NCI-H345 (cell line): Measurements from ENCODE around the gene AFG3L2.

ENCODE experiments used
- DNase-seq: peaks from one replicate; lab custom pipeline; 2025; lab: John Stamatoyannopoulos, UW

The AFG3L2 gene

DNA sequence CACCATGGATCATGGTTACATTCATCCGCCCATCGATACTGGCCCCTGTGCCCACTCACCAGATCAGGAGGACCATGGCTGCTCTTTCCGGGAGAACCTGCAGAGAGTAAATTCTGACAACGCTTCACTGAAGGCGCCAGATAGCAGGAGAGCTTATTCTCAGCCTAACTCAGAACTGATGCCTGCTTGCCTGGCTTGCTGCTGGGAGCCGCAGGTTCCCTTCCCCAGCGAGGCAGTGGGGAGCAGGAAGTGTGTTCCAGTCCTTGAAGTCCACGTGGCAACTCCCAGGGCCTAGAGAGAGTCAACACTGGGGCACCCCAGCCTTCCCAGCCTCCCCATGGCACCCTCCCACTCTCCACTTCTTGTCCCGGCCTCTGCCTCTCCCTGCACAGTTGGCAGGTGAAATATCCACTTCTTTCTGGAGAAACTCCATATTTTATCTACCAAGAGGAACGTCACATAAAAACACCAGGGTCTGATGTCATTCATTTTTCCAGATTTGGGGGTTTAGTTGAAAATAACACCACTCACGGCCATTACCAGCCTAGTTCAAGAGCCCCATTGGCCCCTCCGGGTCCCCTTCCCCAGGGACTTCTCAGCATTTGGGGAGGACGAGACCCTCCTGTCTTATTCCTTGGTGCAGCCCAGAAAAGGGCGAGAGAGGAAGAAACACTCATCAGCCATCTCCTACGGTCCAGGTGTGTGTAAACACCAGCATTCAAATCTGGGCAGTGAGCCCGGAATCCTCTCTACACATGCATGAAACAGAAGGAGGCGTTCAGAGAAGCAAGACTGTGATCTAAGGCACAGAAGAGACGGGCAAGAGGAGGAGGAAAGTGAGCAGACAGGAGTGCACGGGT is 72.4 kb downstream of the AFG3L2 start:
- peak; percentile 76 for DNase-seq

DNA sequence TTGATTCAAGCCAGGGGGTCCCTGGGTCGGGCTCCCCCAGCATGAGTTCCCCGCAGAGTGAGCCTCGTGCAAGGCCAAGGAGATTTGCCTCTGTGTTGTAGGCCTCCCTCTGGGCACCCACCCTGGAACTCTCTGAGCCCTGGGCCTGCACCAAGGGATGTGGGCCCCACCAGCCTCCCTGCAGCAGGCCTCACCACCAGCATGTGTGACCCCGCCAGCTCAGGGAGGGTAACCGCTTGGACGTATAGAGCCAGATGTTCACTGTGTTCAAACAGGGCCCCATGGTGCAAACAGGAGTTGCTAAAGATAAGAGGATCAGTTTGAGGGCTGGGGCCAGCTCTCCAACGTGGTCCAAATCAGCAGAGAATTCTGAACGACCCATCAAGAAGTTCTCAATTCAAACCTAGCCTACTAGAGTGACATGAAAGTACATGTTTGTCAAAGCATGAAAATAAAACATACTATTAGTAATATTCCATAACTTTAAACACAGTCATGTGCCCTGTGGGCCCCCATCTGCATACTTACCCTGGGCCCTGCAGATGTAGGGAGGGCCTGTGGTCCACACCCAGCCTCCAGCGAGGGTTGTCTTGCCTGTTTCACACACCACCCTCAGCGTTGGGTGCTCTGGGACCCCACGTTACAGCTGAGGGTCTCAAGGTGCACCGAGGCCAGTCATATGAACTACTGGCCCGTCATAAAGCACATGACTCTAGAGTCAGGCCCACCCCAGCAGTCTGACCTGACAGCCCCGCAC is 74.5 kb downstream of the AFG3L2 start:
- DNase-seq: no peak

DNA sequence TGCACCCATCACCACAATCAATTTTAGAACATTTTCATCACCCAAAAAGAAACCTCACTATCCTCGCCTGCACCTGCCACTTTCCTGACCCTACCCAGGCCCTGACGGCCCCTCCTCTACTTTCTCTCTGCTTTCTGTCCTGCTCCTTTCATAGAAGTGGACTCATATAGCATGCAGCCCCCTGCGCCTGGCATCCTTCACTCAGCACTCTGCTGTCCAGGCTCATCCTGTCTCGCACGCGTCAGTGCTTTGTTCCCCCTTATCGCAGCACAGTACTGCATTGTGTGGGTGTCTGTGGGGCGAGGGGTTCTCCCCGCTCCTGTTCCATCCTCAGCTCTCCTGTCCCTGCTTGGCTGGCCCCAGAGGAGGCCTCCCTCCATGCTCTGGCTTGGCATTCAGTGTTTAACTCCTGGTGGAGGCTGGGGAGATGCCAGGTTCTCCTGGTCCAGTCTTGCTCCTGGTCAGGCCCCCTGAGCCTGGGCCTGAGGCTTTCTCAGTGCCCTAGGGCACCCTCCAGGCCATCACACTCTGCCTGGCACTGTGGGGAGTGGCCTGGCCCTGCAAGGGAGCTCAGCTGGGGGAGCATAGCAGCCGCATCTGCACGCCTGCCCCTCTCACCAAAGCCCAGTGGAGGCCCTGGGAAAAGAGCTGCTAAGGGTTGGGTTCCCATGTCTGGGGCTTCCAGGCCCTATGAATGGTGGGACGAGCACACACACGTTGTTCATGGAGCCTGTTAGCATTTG is 75.6 kb downstream of the AFG3L2 start:
- no peak for DNase-seq

DNA sequence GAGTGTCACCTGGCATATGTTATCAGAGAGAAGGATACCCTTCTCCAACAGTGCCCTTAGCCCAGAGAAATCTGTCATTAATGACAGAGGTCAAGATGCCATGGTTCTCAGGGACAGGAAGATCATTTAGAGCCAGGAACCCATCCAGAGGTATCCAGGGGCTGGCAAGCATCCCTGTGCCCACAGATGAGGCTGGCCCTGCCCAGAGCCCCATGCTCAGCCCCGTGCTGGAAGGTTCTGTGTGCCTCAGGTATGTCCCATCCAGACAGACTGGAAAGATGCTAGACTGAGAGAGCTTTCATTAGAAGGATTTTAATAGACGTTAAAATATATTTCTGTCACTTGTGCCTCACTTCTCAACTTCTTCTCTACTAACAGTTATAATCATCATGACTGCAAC is 77.2 kb downstream of the AFG3L2 start:
- no peak for DNase-seq

DNA sequence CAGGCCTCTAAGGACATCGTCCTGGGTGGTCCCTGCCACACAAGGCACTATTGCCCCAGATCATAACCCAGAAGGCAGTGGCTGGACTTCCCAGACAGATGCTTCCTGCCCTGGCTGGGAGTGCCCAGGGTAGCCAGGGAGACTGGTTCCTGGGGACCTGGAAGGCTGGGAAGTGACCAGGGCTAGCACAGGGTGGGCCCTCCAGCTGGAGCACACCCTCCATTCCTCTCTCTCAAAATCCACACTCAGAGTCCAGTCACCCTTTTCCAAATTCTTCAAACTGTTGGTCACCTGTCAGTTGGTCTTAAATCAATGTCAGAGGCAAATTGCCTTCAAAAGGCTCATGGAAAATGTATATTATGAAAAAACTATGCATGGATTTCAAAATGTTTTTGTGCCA is 80.6 kb downstream of the AFG3L2 start:
- no peak for DNase-seq

DNA sequence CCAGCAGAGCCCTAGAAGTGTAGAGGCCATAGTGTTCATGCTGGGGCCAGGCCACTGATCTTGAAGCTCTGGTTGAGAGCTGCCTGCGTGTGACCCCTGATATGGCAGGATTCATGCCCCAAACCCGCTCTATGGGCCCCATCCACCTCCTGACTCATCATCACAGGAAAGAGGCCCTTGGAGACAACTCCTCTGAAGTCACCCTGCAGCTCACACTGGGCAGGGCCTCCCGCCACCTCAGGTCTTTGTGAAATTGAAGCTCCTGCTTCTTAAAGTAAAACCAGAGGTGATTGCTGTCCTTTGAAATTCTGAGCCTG is 81.0 kb downstream of the AFG3L2 start:
- DNase-seq: no peak

DNA sequence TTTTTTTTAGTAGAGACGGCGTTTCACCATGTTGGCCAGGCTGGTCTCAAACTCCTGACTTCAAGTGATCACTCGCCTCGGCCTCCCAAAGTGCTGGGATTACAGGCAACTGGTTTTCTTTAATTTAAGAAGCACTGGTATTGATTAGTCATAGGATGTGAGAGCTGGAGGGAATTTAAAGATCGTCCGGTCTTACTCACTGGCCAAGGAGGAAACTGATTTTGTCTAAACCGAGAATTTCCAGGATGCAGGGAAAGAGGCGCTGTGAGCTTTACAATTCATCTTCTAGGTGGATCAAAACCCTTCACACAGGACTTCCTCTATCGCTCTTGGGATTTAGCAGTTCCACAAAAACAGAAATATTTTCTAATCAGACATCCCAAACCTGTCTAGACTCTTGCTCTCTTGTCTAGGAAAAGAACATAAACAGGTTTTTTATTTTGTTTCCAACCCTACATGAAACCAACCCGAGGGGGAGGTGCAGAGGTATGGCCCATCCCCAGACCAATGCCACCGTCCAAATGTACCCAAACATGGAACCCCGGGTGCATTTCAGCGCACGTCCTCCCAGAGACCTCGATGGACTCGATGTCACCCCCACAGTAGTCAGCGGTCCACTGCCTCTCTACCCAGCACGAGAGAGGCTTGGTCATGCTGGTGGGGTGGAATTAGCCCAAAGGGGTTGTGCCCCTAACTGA is 81.5 kb downstream of the AFG3L2 start:
- no peak for DNase-seq

DNA sequence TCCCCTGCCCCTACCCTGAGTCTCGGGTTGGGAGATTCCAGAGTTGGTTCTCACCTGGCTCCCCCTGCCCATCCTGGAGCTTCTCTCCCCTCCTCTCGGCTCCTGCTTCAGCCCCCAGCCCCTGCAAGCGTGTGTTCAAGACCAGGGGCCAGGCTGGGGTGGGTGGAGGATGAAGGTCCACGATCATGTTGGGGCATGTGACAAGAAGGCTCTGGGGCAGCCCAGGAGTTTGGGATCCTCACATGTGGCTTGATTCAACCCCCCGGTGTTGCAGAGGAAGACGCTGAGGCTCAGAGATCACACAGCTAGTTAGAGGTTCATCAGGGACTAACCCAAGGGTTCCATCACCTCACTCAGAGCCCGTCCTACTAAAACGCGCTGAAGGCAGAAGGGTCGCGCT is 83.2 kb downstream of the AFG3L2 start:
- DNase-seq: no peak

DNA sequence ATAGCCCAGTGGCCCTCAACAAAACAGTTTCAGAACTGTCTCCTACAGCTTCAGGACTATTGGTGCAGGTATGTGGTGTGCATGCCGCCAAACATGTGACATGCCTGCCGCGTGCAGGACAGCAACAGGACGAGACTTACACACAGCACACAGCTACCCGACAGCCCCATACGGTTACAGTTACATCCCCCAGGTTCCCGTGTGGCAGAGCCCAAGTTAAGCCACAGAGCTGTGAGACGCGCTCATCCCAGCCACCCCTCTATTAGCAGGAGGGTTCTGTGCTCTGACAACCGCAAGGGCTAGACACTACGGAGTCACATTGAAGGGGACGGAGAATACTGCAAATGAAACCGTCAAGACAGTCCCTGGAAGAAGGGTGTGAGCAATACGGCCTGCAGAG is 85.3 kb downstream of the AFG3L2 start:
- DNase-seq: no peak

DNA sequence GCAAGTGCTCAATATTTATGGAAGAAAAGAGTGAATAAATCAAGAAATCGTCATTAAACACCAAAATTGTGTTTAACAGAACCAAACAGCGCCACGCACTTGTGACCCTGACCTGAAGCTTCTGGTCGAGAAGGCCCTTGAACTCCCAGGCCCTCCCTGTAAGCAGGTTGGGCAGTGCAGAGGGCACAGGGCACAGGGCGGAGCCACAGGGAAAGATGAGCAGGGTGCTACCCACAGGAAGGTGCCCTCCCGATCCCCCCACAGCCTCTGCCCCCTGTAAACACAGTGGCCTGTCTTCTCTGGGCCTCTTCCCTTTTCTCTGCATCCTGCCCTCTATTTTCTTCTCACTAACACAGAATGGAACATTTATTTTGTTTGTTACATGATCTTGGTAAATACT is 85.9 kb downstream of the AFG3L2 start:
- no peak for DNase-seq

DNA sequence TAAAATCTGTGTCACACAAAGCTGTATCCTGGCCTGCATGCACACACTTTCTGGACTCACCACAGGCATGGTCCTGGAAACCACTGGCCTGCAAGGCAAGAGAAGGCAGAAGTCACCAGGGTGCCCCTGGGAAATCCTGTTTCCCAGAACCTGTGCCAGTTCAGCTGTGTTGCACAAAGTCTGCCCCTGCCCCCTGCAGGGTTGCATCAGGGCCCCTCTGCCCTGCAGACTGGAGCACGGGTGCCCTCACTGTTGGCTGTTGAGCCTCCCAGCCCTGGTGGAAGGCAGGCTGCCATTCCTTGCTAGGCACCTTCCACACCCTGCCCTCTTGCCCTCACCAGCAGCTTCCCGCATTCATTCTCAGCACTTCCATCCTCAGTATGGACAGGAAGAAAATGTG is 86.9 kb downstream of the AFG3L2 start:
- no peak for DNase-seq

DNA sequence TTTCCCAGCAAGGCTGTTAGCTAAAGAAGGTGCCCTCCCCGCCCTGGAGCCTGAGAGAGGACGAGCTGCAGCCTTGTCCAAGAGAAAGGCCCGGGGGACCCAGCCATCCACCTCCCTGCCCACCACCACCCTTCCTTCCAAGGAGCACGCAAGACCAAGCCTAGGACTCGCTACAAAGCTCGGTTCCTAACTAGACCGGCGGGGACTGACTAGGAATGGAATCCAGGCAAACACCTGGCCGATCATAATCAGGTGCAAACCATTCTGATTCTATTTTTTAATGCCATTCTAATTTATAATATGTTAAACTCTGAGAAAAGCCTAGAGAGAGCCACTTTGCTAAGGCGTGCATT is 88.6 kb downstream of the AFG3L2 start:
- no peak for DNase-seq

DNA sequence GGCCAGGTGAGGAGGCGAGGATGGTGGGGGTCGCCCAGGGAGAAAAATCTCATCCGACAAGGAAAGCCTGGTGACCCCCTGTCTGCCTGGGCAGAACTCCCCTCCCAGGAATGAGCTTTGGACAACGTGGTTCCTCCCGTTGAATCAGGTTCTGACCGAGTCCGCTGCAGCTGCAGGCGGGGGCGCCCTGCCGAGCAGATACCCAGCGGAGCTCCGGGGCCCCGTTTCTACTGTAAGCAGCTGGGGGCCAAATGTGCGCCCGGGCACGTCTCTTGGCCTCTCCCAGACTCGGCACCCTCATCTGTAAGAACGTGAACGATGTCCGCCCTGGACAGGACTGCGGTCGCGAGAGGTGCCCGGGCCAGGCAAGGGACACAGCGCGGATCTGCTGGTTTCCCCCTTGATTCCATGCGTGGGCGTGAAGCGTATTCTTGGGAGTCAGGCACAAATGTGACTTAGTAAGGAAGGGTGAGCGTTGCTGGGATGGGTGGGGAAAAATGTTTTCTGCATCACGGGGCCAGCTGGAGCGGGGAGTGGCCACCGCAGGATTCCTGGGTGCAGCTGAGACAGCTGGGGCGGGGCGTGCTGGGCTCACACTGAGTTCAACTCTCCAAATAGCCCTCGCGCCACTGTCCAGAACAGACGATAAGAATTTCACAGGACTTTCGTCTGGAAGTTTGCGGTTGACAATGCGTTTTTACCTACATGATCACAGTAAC is 89.2 kb downstream of the AFG3L2 start:
- no peak for DNase-seq

DNA sequence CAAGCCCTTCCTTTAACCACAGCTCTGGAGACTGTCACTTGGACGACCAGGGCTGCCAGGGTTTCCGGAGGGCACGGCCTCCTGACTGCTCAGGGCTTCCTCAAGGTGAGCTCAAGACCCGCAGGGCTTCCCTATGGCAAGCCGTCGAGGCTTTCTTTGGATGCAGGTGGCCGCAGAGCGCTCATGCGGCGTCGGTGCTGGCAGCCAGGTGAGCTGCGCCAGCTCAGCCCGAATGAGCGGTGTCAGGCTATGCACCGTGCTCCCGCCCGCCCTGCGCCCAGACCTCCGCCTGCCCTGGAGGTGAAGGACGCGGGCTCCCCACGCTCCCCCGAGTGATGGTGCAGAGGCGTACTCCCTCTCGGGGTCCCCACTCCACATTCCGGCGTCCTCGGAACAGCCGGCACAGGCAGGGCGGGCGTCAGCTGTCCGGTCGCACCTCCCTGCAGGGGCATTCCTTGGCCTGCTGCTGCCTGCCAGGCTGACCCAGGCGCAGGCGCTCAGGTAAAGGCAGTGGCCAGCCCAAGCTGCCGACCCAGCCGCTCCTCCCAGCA is 89.8 kb downstream of the AFG3L2 start:
- no peak for DNase-seq

DNA sequence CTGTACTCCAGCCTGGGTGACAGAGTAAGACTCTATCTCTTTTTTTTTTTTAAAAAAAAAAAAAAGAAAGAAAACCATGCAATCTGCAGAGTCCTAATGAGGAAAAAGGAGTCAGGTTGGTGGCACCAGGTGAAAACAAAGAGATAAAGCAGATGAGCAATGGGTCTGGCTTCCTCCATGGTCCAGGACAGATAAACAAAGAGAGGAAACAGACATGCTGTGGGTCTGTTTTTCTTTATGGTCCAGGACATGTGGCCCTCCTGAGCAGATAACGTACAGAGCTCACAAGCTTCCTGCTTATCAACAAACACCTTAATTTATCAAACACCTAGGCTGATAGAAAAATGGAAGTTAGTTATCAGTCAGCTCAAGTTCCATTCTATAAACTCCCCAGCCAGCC is 93.4 kb downstream of the AFG3L2 start:
- no peak for DNase-seq

DNA sequence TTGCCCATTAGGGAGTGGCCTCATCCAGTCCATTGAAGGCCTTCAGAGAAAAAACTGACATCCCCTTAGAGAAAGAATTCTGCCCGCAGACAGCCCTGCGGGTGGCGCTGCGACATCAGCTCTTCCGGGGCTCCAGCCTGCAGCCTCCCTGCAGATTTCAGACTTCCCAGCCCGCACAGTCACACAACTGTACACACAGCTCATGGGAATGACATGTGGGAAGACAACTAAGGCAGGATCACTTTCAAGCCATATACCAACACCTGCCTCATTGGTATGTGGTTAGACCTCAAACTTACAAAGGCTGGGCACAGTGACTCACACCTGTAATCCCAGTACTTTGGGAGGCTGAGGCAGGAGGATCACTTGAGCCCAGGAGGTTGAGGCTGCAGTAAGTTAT is 93.8 kb downstream of the AFG3L2 start:
- no peak for DNase-seq

DNA sequence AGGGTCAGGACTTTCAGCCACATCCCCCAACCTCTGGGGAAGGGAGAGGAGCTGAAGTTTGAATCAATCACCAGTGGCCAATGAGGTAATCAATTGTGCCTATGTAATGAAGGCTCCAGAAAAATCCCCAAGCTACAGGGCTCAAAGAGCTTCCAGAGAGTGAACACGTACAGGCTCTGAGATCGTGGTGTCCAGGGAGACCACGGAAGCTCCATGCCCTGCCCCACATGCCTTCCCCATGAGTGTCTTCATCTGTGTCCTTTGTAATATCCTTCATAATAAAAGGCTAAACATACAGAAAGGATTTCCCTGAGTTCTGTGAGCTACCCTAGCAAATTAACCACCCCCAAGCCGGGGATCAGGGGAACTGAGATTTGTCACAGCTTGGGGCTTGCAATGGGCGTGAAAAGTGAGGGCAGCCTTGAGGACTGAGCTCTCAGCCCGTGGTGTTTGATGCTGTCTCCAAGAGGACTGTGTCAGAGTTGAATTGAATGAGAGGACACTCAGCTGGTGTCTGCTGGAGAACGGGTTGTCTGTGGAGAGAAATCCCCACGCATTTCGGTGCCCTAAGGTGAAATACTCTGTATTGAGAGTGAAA is 94.5 kb downstream of the AFG3L2 start:
- no peak for DNase-seq

DNA sequence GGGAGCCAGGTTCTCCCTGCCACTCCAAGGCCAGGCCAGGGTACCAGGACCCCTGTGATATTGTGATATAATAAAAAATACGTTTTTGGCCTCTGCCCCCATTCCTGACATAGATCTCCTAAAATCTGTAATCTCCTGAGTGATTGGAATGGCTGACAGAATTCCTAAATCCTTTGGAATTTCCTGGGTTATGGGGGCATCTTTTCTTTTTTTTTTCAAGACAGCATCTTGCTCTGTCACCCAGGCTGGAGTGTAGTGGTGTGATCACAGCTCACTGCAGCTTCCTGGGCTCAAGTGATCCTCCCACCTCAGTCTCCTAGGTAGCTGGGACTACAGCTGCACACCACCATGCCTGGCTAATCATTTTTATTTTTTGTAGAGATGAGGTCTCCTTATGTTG is 95.2 kb downstream of the AFG3L2 start:
- DNase-seq: no peak

DNA sequence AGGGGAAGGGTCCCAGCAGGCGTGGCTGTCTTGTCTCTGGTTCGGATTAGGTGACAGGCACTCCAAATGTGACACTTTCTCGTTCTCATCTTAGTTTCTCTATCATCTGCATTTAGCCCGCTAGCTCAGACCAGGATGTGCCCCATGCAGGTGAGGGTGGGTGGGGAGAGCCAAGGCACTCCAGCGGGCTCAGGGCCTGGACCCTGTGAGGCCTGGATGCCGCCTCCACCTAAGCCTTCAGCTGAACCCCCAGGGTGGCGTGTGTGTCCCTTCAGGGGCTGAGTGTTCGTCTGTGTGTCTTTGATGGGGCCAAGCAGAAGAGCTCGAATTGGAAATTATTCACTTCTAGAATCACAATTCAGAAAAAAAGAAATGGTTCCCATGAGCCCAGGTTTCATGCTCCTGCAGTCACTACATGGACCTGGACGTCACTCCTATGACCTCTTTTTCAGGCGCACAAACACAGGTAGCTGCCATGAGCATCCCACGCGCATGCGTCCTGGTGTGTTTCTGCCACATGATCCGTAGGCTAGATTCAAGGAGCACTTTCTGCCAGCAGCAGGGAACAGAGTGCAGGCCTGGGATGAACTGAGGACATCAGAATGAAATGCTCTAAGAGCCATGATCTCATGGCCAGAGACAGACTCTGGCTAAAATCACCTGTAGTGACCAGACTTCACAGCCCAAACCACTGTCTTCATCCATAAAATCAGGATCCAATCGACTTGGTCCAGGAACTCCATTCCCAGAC is 97.1 kb downstream of the AFG3L2 start:
- no peak for DNase-seq
